Ishikawa (cell line): ENCODE results near the gene ARRB1.

Experiments
- CEBPB ChIP-seq: IDR thresholded peaks from 2 replicates; pipeline ENCODE4 v1.6.1; 2012
- CREB1 ChIP-seq: IDR thresholded peaks from 2 replicates; pipeline ENCODE4 v1.6.1; 2012; ENCODE audit warnings: low read depth
- EGR1 ChIP-seq: IDR thresholded peaks from 2 replicates; pipeline ENCODE4 v1.6.1; 2012
- EP300 ChIP-seq: IDR thresholded peaks from 2 replicates; pipeline ENCODE4 v1.6.1; 2012; ENCODE audit warnings: borderline replicate concordance
- FOXM1 ChIP-seq: IDR thresholded peaks from 2 replicates; pipeline ENCODE4 v1.6.1; 2012; ENCODE audit warnings: low read depth, borderline replicate concordance
- NFIC ChIP-seq: IDR thresholded peaks from 2 replicates; pipeline ENCODE4 v1.6.1; 2012
- RAD21 ChIP-seq: IDR thresholded peaks from 2 replicates; pipeline ENCODE4 v1.6.1; 2012; ENCODE audit warnings: low read depth
- TAF1 ChIP-seq: IDR thresholded peaks from 2 replicates; pipeline ENCODE4 v1.6.1; 2012; ENCODE audit warnings: low read depth, mild to moderate bottlenecking
- TCF12 ChIP-seq: IDR thresholded peaks from 2 replicates; pipeline ENCODE4 v1.6.1; 2012; ENCODE audit warnings: low read depth
- TEAD4 ChIP-seq: IDR thresholded peaks from 2 replicates; pipeline ENCODE4 v1.6.1; 2012
- YY1 ChIP-seq: IDR thresholded peaks from 2 replicates; pipeline ENCODE4 v1.6.1; 2012; ENCODE audit warnings: low read depth
- ZBTB7A ChIP-seq: IDR thresholded peaks from 2 replicates; pipeline ENCODE4 v1.6.1; 2012; ENCODE audit warnings: low read depth
- TF ChIP-seq, protein P1 (sequence below): IDR thresholded peaks from 2 replicates; pipeline ENCODE4 v1.6.1; 2012; ENCODE audit warnings: low read depth, mild to moderate bottlenecking
- TF ChIP-seq, protein P2 (sequence below): IDR thresholded peaks from 2 replicates; pipeline ENCODE4 v1.6.1; 2012
- TF ChIP-seq, protein P3 (sequence below): IDR thresholded peaks from 2 replicates; pipeline ENCODE4 v1.6.1; 2012

ARRB1 gene

DNA sequence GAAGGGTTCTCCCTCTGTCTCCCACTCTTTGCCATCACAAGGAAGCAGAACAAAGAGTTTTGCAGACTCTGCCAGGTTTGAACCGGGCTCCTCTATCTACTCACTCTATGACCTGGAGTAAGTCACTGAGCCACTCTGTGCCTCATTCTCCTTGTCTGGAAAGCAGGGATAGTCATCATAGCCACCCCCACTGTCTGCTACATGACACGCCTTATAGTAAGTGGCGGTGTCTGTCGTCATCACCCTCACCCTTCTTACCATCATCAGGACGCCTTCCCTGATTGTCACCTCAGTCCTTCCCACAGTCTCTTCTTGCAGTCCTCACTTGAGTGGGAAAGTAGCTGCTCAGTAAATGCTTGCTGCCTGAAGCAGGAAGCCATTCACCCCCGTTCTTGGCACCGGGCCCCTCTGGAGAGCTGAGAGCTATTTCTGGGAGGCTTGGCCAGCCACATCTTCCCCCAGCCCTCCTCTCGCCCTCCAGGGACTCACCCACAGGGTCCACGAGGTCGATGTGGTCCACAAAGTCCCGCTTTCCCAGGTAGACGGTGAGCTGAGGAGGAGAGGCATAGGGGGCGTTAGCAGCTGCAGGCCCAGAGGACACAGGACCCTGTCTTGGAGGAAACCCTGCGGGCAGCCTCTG lies 64.5 kb downstream of the ARRB1 start:
- TF ChIP-seq FOXM1 (no peak), RAD21 (no peak), CREB1 (no peak), CEBPB (no peak), YY1 (no peak), EGR1 (no peak), EP300 (no peak), ZBTB7A (no peak)
- TF ChIP-seq, protein P1, sequence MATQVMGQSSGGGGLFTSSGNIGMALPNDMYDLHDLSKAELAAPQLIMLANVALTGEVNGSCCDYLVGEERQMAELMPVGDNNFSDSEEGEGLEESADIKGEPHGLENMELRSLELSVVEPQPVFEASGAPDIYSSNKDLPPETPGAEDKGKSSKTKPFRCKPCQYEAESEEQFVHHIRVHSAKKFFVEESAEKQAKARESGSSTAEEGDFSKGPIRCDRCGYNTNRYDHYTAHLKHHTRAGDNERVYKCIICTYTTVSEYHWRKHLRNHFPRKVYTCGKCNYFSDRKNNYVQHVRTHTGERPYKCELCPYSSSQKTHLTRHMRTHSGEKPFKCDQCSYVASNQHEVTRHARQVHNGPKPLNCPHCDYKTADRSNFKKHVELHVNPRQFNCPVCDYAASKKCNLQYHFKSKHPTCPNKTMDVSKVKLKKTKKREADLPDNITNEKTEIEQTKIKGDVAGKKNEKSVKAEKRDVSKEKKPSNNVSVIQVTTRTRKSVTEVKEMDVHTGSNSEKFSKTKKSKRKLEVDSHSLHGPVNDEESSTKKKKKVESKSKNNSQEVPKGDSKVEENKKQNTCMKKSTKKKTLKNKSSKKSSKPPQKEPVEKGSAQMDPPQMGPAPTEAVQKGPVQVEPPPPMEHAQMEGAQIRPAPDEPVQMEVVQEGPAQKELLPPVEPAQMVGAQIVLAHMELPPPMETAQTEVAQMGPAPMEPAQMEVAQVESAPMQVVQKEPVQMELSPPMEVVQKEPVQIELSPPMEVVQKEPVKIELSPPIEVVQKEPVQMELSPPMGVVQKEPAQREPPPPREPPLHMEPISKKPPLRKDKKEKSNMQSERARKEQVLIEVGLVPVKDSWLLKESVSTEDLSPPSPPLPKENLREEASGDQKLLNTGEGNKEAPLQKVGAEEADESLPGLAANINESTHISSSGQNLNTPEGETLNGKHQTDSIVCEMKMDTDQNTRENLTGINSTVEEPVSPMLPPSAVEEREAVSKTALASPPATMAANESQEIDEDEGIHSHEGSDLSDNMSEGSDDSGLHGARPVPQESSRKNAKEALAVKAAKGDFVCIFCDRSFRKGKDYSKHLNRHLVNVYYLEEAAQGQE = no peak
- TF ChIP-seq, protein P2, sequence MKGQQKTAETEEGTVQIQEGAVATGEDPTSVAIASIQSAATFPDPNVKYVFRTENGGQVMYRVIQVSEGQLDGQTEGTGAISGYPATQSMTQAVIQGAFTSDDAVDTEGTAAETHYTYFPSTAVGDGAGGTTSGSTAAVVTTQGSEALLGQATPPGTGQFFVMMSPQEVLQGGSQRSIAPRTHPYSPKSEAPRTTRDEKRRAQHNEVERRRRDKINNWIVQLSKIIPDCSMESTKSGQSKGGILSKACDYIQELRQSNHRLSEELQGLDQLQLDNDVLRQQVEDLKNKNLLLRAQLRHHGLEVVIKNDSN = no peak

DNA sequence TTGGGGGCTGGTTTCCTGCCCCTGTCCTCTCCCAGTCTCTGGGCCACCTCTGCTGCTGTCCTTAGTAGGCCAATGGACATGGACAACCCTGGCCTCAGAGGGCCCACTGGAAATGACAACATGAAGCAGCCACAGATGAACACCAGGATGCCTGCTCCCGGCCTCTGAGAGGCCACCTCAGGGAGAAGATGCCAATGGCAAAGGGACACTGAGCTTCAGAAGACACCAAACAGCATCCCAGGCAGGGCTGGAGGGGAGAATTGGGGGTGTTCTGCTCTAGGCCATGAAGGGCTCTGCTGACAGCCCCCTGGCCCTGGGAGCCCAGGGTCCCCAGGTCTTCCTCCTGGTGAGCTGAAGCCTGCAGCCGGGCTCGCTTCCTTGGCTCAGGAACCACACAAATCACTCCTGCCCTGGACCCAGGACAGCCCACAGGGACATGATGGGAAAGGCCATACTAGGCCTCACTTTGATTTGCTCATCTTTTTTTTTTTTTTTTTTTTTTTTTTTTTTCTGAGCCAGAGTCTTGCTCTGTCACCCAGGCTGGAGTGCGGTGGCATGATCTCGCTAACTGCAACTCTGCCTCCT lies 65.6 kb downstream of the ARRB1 start:
- no peak for TF ChIP-seq CREB1
- no peak for TF ChIP-seq TEAD4
- TF ChIP-seq EP300 = no peak
- no peak for TF ChIP-seq ZBTB7A
- no peak for TF ChIP-seq CEBPB
- TF ChIP-seq, protein P3, sequence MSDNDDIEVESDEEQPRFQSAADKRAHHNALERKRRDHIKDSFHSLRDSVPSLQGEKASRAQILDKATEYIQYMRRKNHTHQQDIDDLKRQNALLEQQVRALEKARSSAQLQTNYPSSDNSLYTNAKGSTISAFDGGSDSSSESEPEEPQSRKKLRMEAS = no peak
- TF ChIP-seq NFIC = no peak
- TF ChIP-seq FOXM1 = no peak
- TF ChIP-seq RAD21 = no peak
- TF ChIP-seq YY1 = no peak
- TF ChIP-seq TCF12 = no peak
- TF ChIP-seq, protein P1 = no peak
- TF ChIP-seq, protein P2 = no peak

DNA sequence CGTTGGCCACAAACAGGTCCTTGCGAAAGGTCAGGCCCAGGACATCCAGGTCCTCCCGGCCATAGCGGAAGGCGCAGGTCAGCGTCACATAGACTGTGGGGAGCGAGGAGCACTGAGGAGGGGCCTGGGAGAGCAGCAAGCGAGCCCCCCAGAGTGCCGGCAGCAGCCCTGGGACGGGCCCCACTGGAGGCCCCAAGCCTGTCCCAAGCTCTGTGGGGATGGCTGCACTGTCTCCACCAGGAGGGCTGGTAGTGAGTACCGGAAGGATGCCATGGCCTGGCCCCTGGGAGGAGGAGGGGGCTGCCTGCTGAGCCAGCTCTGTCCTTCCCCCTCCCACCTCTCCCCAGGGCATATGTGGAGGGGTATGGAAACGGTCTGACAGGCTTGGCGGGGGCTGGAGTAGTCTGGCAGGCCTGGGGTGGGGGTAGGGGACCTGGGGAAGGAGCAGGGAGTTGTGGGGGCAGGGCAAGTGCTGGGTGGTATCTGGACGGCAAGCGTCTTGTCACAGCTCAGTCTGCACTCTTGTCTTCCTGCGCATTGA lies 68.0 kb downstream of the ARRB1 start:
- TF ChIP-seq, protein P2 = no peak
- TF ChIP-seq TCF12 (no peak), EP300 (no peak), TEAD4 (no peak), YY1 (no peak), NFIC (no peak), RAD21 (no peak), ZBTB7A (no peak), EGR1 (no peak), CREB1 (no peak), FOXM1 (no peak), CEBPB (no peak), TAF1 (no peak)
- TF ChIP-seq, protein P3 = no peak
- TF ChIP-seq, protein P1 = no peak
